Measurements from ENCODE around the gene DOK7.

The DOK7 gene

GRCh38 chr4:3498407-3498806, 35.3 kb downstream of the DOK7 start:
- Histone ChIP-seq H3K4me2 (ENCODE audit: low read depth, low read length) (no peak overlapping the region), H4K20me1 (ENCODE audit: insufficient read depth, low read length) (no peaks in the 10 kb centered on the region), H3K9ac (ENCODE audit: low read length) (no peak overlapping the region), H3K4me3 (ENCODE audit: low read length) (no peak overlapping the region), H3K36me3 (replicated peaks; ENCODE audit: insufficient read depth, low read length) (no peaks in the 10 kb centered on the region), H3K4me1 (ENCODE audit: low read length) (no peaks in the 10 kb centered on the region), H3K27me3 (replicated peaks; ENCODE audit: insufficient read depth, low read length) (peaks cover 32% of the 10 kb centered on the region), H3K27ac (ENCODE audit: low read length) (no peak overlapping the region), H3F3A (ENCODE audit: insufficient read depth, low read length) (no peaks in the 10 kb centered on the region), H3K9me2 (replicated peaks; ENCODE audit: insufficient read depth, low read length) (no peaks in the 10 kb centered on the region), H3K79me2 (ENCODE audit: low read length) (no peaks in the 10 kb centered on the region), H2AFZ (ENCODE audit: low read length) (no peak overlapping the region), H3K9me3 (replicated peaks; ENCODE audit: insufficient read depth, low read length) (no peaks in the 10 kb centered on the region)
- no peak for DNase-seq
- TF ChIP-seq EZH2phosphoT487 (IDR thresholded peaks at IDR 0.05; ENCODE audit: low read length) (no peak), EZH2 (optimal IDR thresholded peaks at IDR 0.05; ENCODE audit: low read depth, low read length) (no peak), CTCF (IDR thresholded peaks at IDR 0.05; ENCODE audit: low read length) (no peak)

GRCh38 chr4:3498901-3499510, 35.9 kb downstream of the DOK7 start:
- no peaks in the 10 kb centered on the region for H3F3A ChIP-seq (ENCODE audit: insufficient read depth, low read length)
- no peak for TF ChIP-seq EZH2phosphoT487 (IDR thresholded peaks at IDR 0.05; ENCODE audit: low read length)
- TF ChIP-seq CTCF (IDR thresholded peaks at IDR 0.05; ENCODE audit: low read length) = no peak
- TF ChIP-seq EZH2 (optimal IDR thresholded peaks at IDR 0.05; ENCODE audit: low read depth, low read length) = no peak
- H3K9me3 ChIP-seq (replicated peaks; ENCODE audit: insufficient read depth, low read length) = no peaks in the 10 kb centered on the region
- H3K36me3 ChIP-seq (replicated peaks; ENCODE audit: insufficient read depth, low read length) = no peaks in the 10 kb centered on the region
- no peak overlapping the region for H3K4me3 ChIP-seq (ENCODE audit: low read length)
- peaks cover 27% of the 10 kb centered on the region for H3K27me3 ChIP-seq (replicated peaks; ENCODE audit: insufficient read depth, low read length)
- no peaks in the 10 kb centered on the region for H3K79me2 ChIP-seq (ENCODE audit: low read length)
- no peak overlapping the region for H3K4me2 ChIP-seq (ENCODE audit: low read depth, low read length)
- H3K4me1 ChIP-seq (ENCODE audit: low read length) = no peaks in the 10 kb centered on the region
- H3K9ac ChIP-seq (ENCODE audit: low read length) = no peak overlapping the region
- no peak overlapping the region for H2AFZ ChIP-seq (ENCODE audit: low read length)
- H4K20me1 ChIP-seq (ENCODE audit: insufficient read depth, low read length) = no peaks in the 10 kb centered on the region
- no peak overlapping the region for H3K27ac ChIP-seq (ENCODE audit: low read length)
- H3K9me2 ChIP-seq (replicated peaks; ENCODE audit: insufficient read depth, low read length) = no peaks in the 10 kb centered on the region
- DNase-seq = no peak

- TF ChIP-seq CTCF (IDR thresholded peaks at IDR 0.05; ENCODE audit: low read length) (no peak), EZH2phosphoT487 (IDR thresholded peaks at IDR 0.05; ENCODE audit: low read length) (no peak), EZH2 (optimal IDR thresholded peaks at IDR 0.05; ENCODE audit: low read depth, low read length) (no peak)
- no peak overlapping the region for H2AFZ ChIP-seq (ENCODE audit: low read length)
Observed at GRCh38 chr4:3499710-3500109, 36.6 kb downstream of the DOK7 start.

More at GRCh38 chr4:3499710-3500109, 36.6 kb downstream of the DOK7 start:
- Histone ChIP-seq H3K9me3 (replicated peaks; ENCODE audit: insufficient read depth, low read length) (no peaks in the 10 kb centered on the region), H3F3A (ENCODE audit: insufficient read depth, low read length) (no peaks in the 10 kb centered on the region), H3K4me2 (ENCODE audit: low read depth, low read length) (no peak overlapping the region), H3K27ac (ENCODE audit: low read length) (no peak overlapping the region), H3K36me3 (replicated peaks; ENCODE audit: insufficient read depth, low read length) (no peaks in the 10 kb centered on the region), H3K4me3 (ENCODE audit: low read length) (no peak overlapping the region), H3K9ac (ENCODE audit: low read length) (no peak overlapping the region), H3K27me3 (replicated peaks; ENCODE audit: insufficient read depth, low read length) (peaks cover 19% of the 10 kb centered on the region), H3K79me2 (ENCODE audit: low read length) (no peaks in the 10 kb centered on the region), H3K4me1 (ENCODE audit: low read length) (no peaks in the 10 kb centered on the region), H4K20me1 (ENCODE audit: insufficient read depth, low read length) (no peaks in the 10 kb centered on the region), H3K9me2 (replicated peaks; ENCODE audit: insufficient read depth, low read length) (no peaks in the 10 kb centered on the region)
- DNase-seq = no peak

Measured in MM.1S (cell line).